ENCODE results near the gene KY.

The KY gene

DNA sequence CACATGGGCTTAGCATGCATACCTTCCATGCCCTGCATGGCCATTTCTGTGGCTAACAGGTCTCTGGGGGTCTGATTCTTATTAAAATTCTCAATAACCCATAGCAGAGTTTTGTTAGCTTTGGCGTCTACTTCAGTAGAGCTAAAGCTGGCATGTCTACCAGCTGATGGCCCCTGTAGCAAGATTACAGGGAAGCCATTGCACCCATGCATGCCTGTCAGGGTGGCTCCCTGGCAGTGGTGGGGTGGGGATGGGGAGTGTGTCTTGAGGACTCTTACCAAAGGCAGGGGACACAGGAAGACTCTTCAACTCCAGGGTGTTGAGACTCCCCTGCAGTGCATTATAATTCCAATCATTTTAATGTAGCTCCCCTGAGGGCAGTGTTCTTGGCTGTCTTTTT is 4.7 kb downstream of the KY start:
- Histone ChIP-seq H3K4me3 (ENCODE audit: low read depth, low read length) (no peak overlapping the region), H3K36me3 (replicated peaks) (no peaks in the 10 kb centered on the region), H3K27ac (no peak overlapping the region), H3K27me3 (replicated peaks) (no peaks in the 10 kb centered on the region)
- DNase-seq: no peak
- in situ Hi-C loops (cut with HindIII; ENCODE audit: low pct_ligation_motif_present, low sequenced_read_pairs): no loop called here
- TF ChIP-seq, protein P1, sequence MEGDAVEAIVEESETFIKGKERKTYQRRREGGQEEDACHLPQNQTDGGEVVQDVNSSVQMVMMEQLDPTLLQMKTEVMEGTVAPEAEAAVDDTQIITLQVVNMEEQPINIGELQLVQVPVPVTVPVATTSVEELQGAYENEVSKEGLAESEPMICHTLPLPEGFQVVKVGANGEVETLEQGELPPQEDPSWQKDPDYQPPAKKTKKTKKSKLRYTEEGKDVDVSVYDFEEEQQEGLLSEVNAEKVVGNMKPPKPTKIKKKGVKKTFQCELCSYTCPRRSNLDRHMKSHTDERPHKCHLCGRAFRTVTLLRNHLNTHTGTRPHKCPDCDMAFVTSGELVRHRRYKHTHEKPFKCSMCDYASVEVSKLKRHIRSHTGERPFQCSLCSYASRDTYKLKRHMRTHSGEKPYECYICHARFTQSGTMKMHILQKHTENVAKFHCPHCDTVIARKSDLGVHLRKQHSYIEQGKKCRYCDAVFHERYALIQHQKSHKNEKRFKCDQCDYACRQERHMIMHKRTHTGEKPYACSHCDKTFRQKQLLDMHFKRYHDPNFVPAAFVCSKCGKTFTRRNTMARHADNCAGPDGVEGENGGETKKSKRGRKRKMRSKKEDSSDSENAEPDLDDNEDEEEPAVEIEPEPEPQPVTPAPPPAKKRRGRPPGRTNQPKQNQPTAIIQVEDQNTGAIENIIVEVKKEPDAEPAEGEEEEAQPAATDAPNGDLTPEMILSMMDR (IDR thresholded peaks at IDR 0.05; ENCODE audit: low read depth, low read length, missing control alignments): no peak

DNA sequence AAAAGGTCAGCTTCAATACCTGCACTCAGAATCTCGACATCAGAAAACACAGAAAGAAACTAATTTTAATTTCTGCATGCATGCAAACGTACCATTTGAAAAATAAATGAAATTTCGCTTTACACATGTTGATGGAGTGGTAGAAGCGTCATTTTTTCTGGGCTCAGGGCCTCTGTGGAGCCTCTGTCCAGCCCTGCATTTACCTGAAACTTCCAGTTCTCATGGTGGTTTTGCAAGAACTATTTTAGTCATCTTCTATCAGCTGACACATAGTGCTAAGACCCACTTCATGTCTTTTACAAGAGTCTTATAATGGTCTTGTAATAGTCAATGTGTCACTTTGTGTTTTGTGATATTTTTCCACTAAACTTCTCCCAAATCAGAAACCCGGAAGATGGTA is 5.3 kb downstream of the KY start:
- TF ChIP-seq, protein P1 (IDR thresholded peaks at IDR 0.05; ENCODE audit: low read depth, low read length, missing control alignments): no peak
- in situ Hi-C loops (cut with HindIII; ENCODE audit: low pct_ligation_motif_present, low sequenced_read_pairs): no loop called here
- Histone ChIP-seq H3K27ac (no peak overlapping the region), H3K27me3 (replicated peaks) (no peaks in the 10 kb centered on the region), H3K4me3 (ENCODE audit: low read depth, low read length) (no peak overlapping the region), H3K36me3 (replicated peaks) (no peaks in the 10 kb centered on the region)
- DNase-seq: no peak

DNA sequence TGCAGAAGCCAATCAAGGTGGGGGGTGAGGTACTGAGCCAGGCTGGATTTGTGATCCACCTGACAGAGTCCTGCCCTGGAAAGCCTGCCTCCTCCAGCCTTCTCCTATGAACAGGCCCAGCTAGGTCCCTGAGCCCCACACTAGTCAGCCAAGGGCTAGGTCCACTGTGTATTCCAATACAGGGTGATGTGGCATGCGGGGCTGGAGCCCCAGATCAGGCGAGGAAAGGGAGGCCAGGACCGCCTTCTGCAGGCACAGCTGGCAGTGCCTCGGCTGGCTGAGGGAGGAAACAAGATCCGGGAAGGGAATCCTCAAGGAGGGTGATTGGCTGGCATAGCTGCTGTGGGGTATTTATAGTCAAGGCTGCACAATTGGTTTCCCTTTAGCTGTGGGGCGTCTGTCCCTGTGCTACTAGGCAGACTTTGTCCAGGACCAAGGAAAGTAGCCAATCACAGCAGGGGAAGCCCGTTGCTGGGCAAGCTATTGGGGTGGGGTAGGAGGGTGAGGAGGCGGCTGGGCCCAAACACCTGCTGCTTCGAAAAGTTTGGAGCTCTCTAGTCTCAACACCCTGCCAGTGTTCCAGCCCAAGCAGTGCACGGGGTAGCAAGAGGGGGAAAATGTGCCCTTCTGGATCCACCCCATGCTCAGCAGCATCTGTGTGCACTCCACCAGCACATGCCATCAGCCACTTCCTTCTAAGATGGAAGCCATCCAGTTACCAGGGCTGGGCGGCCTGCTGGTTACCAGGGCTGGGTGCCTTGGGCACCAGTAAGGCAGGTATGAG is 5.9 kb downstream of the KY start:
- in situ Hi-C loops (cut with HindIII; ENCODE audit: low pct_ligation_motif_present, low sequenced_read_pairs): no loop called here
- Histone ChIP-seq H3K4me3 (ENCODE audit: low read depth, low read length) (no peak overlapping the region), H3K36me3 (replicated peaks) (no peaks in the 10 kb centered on the region), H3K27ac (no peak overlapping the region), H3K27me3 (replicated peaks) (no peaks in the 10 kb centered on the region)
- DNase-seq: no peak
- TF ChIP-seq, protein P1 (IDR thresholded peaks at IDR 0.05; ENCODE audit: low read depth, low read length, missing control alignments): no peak

- in situ Hi-C loops (cut with HindIII; ENCODE audit: low pct_ligation_motif_present, low sequenced_read_pairs): no loop called here
- Histone ChIP-seq H3K36me3 (replicated peaks) (no peaks in the 10 kb centered on the region), H3K27me3 (replicated peaks) (no peaks in the 10 kb centered on the region), H3K4me3 (ENCODE audit: low read depth, low read length) (no peak overlapping the region), H3K27ac (no peak overlapping the region)
- no peak for DNase-seq
- TF ChIP-seq, protein P1 (IDR thresholded peaks at IDR 0.05; ENCODE audit: low read depth, low read length, missing control alignments): no peak
Observed at GRCh38 chr3:134643150-134643675, 7.6 kb downstream of the KY start.

- no peaks in the 10 kb centered on the region for H3K36me3 ChIP-seq (replicated peaks)
- no peak for DNase-seq
Observed at GRCh38 chr3:134642445-134643149, 8.2 kb downstream of the KY start.

More at GRCh38 chr3:134642445-134643149, 8.2 kb downstream of the KY start:
- no peaks in the 10 kb centered on the region for H3K27me3 ChIP-seq (replicated peaks)
- no peak overlapping the region for H3K27ac ChIP-seq
- no peak overlapping the region for H3K4me3 ChIP-seq (ENCODE audit: low read depth, low read length)
- TF ChIP-seq, protein P1 (IDR thresholded peaks at IDR 0.05; ENCODE audit: low read depth, low read length, missing control alignments): no peak
- in situ Hi-C loops (cut with HindIII; ENCODE audit: low pct_ligation_motif_present, low sequenced_read_pairs): no loop called here

Data from brain microvascular endothelial cell (primary cell).